HCT116 (cell line): ENCODE data around the gene PRPF38A. TPM values are rescaled to one million over a fixed set of nuclear protein-coding genes. Genes with fewer than 3 reads are reported as not detected.

Source experiments
- ATAC-seq: fragments of 200-7000 bp; cut with Tn5 transposase; 2 replicates; pipeline ENCODE4 v1.9.1; 2020; ENCODE audit warnings: mild to moderate bottlenecking, moderate library complexity
- BruUV-seq: library from RNA; stranded (reverse); fragments of 400-500 nt; replicated peaks from 2 replicates; lab custom pipeline; 2021; lab: Mats Ljungman, UMichigan
- CTCF ChIA-PET: fragments of 300-600 bp; sonication (Branson Sonifier 250); formaldehyde crosslinking; loops from one replicate; lab custom pipeline; 2021; ENCODE audit warnings: antibody characterized with exemption; lab: Charles Lee
- POLR2A ChIA-PET: fragments of 300-600, 350-600 bp; sonication (Branson Sonifier 250); formaldehyde crosslinking; loops from one replicate; lab custom pipeline; 2021; ENCODE audit warnings: antibody characterized with exemption; lab: Charles Lee
- RAD21 ChIA-PET, 2 experiments: fragments of 300-600 bp; sonication (Branson Sonifier 250); formaldehyde crosslinking; loops; one replicate each; lab custom pipeline; 2023; ENCODE audit warnings: low total read pairs in 2 of 2; ENCODE audit not compliant: uncharacterized antibody in 2 of 2, unreplicated experiment in 2 of 2, low non-redundant PET in 1 of 2; lab: Charles Lee
- DNase-seq: peaks from one replicate; pipeline ENCODE4 v3.0.0-alpha.2; 2010; ENCODE audit warnings: low read depth, low spot score
- H2AFZ ChIP-seq: fragments of 200-600 bp; shearing (Covaris generic), sonication (generic); 2 replicates; pipeline ENCODE4 v1.6.1; 2017; ENCODE audit warnings: low read depth, mixed run types, mixed read lengths, antibody characterized with exemption, low read length; ENCODE audit not compliant: poor library complexity, severe bottlenecking
- H3K27ac ChIP-seq: 2 replicates; pipeline ENCODE4 v1.5.1; 2012; ENCODE audit warnings: low read depth, low read length
- H3K27me3 ChIP-seq: fragments of 200-600 bp; sonication (generic); 2 replicates; pipeline ENCODE4 v1.6.1; 2016; ENCODE audit warnings: mixed run types, low read length, mixed read lengths; ENCODE audit not compliant: insufficient read depth
- H3K36me3 ChIP-seq, 2 experiments: fragments of 200-500 bp in 1 of 2; fragments of 200-600 bp in 1 of 2; sonication (Bioruptor generic) in 1 of 2; sonication (generic) in 1 of 2; 2 replicates each; pipeline versions ENCODE4 v1.5.1 to v1.6.1; 2014 to 2016; ENCODE audit warnings: low read length in 2 of 2, inconsistent platforms in 1 of 2, mixed read lengths in 1 of 2, mixed run types in 1 of 2; ENCODE audit not compliant: insufficient read depth in 2 of 2, control insufficient read depth in 1 of 2
- H3K4me1 ChIP-seq, 2 experiments: fragments of 200-600 bp in 1 of 2; sonication (generic) in 1 of 2; 2 replicates each; pipeline versions ENCODE4 v1.5.1 to v1.6.1; 2012 to 2017; ENCODE audit warnings: low read length in 2 of 2, inconsistent platforms in 1 of 2, mild to moderate bottlenecking in 1 of 2, mixed read lengths in 1 of 2, mixed run types in 1 of 2, moderate library complexity in 1 of 2; ENCODE audit not compliant: insufficient read depth in 2 of 2, control insufficient read depth in 1 of 2
- H3K4me2 ChIP-seq: fragments of 200-600 bp; sonication (generic); 2 replicates; pipeline ENCODE4 v1.6.1; 2017; ENCODE audit warnings: mixed run types, low read length, mixed read lengths
- H3K4me3 ChIP-seq, 2 experiments: fragments of 200-600 bp in 1 of 2; sonication (generic) in 1 of 2; replicated peaks in 1 of 2; 2 replicates each; pipeline ENCODE4 v1.5.1; 2011 to 2016; ENCODE audit warnings: low read length in 2 of 2, control low read depth in 1 of 2, low read depth in 1 of 2, mild to moderate bottlenecking in 1 of 2, mixed read lengths in 1 of 2, mixed run types in 1 of 2
- H3K79me2 ChIP-seq: fragments of 200-600 bp; sonication (generic); 2 replicates; pipeline ENCODE4 v1.6.1; 2017; ENCODE audit warnings: mild to moderate bottlenecking, mixed run types, low read length, moderate library complexity, mixed read lengths; ENCODE audit not compliant: insufficient read depth
- H3K9ac ChIP-seq: fragments of 200-600 bp; sonication (generic); 2 replicates; pipeline ENCODE4 v1.6.1; 2016; ENCODE audit warnings: low read length, mixed read lengths
- H3K9me2 ChIP-seq: fragments of 200-600 bp; sonication (generic), shearing (Covaris generic); 2 replicates; pipeline ENCODE4 v1.6.1; 2017; ENCODE audit warnings: mixed run types, mild to moderate bottlenecking, moderate library complexity; ENCODE audit not compliant: insufficient read depth
- H3K9me3 ChIP-seq, 2 experiments: fragments of 200-500 bp in 1 of 2; fragments of 200-600 bp in 1 of 2; sonication (Bioruptor generic) in 1 of 2; sonication (generic) in 1 of 2; 2 replicates each; pipeline ENCODE4 v1.6.1; 2014 to 2017; ENCODE audit warnings: low read length in 2 of 2, mixed read lengths in 2 of 2, inconsistent platforms in 1 of 2, low read depth in 1 of 2, mild to moderate bottlenecking in 1 of 2, mixed run types in 1 of 2, moderate library complexity in 1 of 2; ENCODE audit not compliant: control insufficient read depth in 1 of 2, insufficient read depth in 1 of 2
- H4K20me1 ChIP-seq: fragments of 200-600 bp; sonication (generic), shearing (Covaris generic); 2 replicates; pipeline ENCODE4 v1.6.1; 2017; ENCODE audit warnings: mixed run types, mild to moderate bottlenecking, moderate library complexity; ENCODE audit not compliant: insufficient read depth
- CEBPB ChIP-seq: IDR thresholded peaks from 2 replicates; pipeline ENCODE4 v1.6.1; 2012; ENCODE audit warnings: low read depth
- EGR1 ChIP-seq: IDR thresholded peaks from 2 replicates; pipeline ENCODE4 v1.6.1; 2012; ENCODE audit warnings: low read depth
- FOSL1 ChIP-seq: IDR thresholded peaks from 2 replicates; pipeline ENCODE4 v1.6.1; 2012; ENCODE audit warnings: low read depth
- JUND ChIP-seq: IDR thresholded peaks from 2 replicates; pipeline ENCODE4 v1.6.1; 2012
- RAD21 ChIP-seq: IDR thresholded peaks from 2 replicates; pipeline ENCODE4 v1.6.1; 2012; ENCODE audit warnings: low read depth, mild to moderate bottlenecking
- REST ChIP-seq: IDR thresholded peaks from 2 replicates; pipeline ENCODE4 v1.6.1; 2012; ENCODE audit warnings: low read depth
- SIN3A ChIP-seq: IDR thresholded peaks from 2 replicates; pipeline ENCODE4 v1.6.1; 2012; ENCODE audit warnings: low read depth
- SRF ChIP-seq: IDR thresholded peaks from 2 replicates; pipeline ENCODE4 v1.6.1; 2012; ENCODE audit warnings: low read depth
- TCF7L2 ChIP-seq: IDR thresholded peaks from 2 replicates; pipeline ENCODE4 v1.7.0; 2011; ENCODE audit warnings: borderline replicate concordance, inconsistent platforms; ENCODE audit not compliant: insufficient read depth, insufficient read length; ENCODE audit errors: extremely low read depth
- ZFX ChIP-seq: fragments of 450-650 bp; IDR thresholded peaks from 2 replicates; pipeline ENCODE4 v1.6.1; 2017
- intact Hi-C: fragments of 100-400 bp; cut with micrococcal nuclease; formaldehyde crosslinking; loops from 2 replicates; pipeline ENCODE4 v1.10.0; 2022
- total RNA-seq: library from RNA; stranded (reverse); gene quantifications from one replicate; pipeline ENCODE4 v1.2.1, GENCODE V29; 2021; ENCODE audit not compliant: unreplicated experiment
- TF ChIP-seq, protein P1 (sequence below): IDR thresholded peaks from 2 replicates; pipeline ENCODE4 v1.6.1; 2011; ENCODE audit warnings: mild to moderate bottlenecking, low read length, moderate library complexity; ENCODE audit not compliant: insufficient replicate concordance; ENCODE audit errors: extremely low read depth

Gene PRPF38A
- total RNA-seq, 1 experiment from 2014 or later: 50.2 TPM

DNA sequence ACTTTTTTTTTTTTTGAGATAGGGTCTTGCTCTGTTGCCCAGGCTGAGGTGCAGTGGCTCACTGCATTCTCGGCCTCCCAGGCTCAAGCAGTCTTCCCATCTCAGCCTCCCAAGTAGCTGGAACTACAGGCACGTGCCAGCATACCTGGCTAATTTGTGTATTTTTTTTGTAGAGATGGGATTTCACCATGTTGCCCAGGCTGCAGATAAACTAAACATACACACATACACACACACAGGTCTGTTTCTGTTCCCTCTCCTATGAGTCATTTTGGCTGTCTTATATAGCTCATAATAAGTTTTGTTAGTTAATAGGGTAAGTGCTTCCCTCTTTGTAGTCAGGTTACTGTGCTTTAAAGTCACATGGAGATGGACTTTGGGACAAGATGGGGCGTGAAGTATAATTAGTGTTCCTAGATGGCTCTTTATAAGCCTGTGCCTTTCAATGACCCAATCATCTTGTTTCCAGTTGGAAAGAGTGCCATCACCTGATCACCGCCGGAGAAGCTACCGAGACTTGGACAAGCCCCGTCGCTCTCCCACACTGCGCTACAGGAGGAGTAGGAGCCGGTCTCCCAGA, 9.1 kb downstream of the PRPF38A start:
- intact Hi-C loops: no loop called here
- no peaks in the 10 kb centered on the region for H4K20me1 ChIP-seq
- no peak overlapping the region for H2AFZ ChIP-seq
- H3K36me3 ChIP-seq: peaks cover 56 to 77% of the 10 kb centered on the region in 2 experiments
- H3K9me2 ChIP-seq: no peaks in the 10 kb centered on the region
- H3K9ac ChIP-seq: no peak overlapping the region
- CTCF ChIA-PET: no interaction called here
- ATAC-seq: no peak
- no peaks in the 10 kb centered on the region for H3K4me1 ChIP-seq
- H3K79me2 ChIP-seq: peaks cover 6% of the 10 kb centered on the region; the same call in 1 of the 2 replicates
- RAD21 ChIA-PET: no interaction called here
- POLR2A ChIA-PET: interaction anchor here (1.7 kb wide), 1 partner anchor 9 kb away, joined by 9 read pairs; the partner anchor contains the start of genes ORC1 and PRPF38A
- no peak overlapping the region for H3K4me2 ChIP-seq
- no peak for DNase-seq
- no peak for TF ChIP-seq RAD21
- TF ChIP-seq, all 23 proteins: peak for 0
- Histone ChIP-seq H3K27me3 (no peaks in the 10 kb centered on the region), H3K27ac (no peak overlapping the region), H3K9me3 (no peaks in the 10 kb centered on the region), H3K4me3 (no peak overlapping the region)
- no TSS peak for BruUV-seq

GRCh38 chr1:52414942-52415341, 10.5 kb downstream of the PRPF38A start:
- no peaks in the 10 kb centered on the region for H3K27me3 ChIP-seq
- POLR2A ChIA-PET: no interaction called here
- H3K79me2 ChIP-seq: no peaks in the 10 kb centered on the region
- RAD21 ChIA-PET: no interaction called here
- no peak overlapping the region for H3K27ac ChIP-seq
- no peaks in the 10 kb centered on the region for H4K20me1 ChIP-seq
- peaks cover 56 to 68% of the 10 kb centered on the region in 2 experiments; a peak in 3 of 4 replicates for H3K36me3 ChIP-seq
- H3K9ac ChIP-seq: no peak overlapping the region
- intact Hi-C loops: no loop called here
- DNase-seq (no peak), ATAC-seq (no peak)
- no peaks in the 10 kb centered on the region for H3K4me1 ChIP-seq
- H2AFZ ChIP-seq: no peak overlapping the region
- H3K4me2 ChIP-seq: no peak overlapping the region
- no TSS peak for BruUV-seq
- TF ChIP-seq FOSL1: no peak
- TF ChIP-seq CEBPB: no peak
- TF ChIP-seq EGR1: no peak
- TF ChIP-seq ZFX: no peak
- no peak for TF ChIP-seq JUND
- TF ChIP-seq REST: no peak
- TF ChIP-seq TCF7L2: no peak
- no peak for TF ChIP-seq SIN3A
- TF ChIP-seq, protein P1, sequence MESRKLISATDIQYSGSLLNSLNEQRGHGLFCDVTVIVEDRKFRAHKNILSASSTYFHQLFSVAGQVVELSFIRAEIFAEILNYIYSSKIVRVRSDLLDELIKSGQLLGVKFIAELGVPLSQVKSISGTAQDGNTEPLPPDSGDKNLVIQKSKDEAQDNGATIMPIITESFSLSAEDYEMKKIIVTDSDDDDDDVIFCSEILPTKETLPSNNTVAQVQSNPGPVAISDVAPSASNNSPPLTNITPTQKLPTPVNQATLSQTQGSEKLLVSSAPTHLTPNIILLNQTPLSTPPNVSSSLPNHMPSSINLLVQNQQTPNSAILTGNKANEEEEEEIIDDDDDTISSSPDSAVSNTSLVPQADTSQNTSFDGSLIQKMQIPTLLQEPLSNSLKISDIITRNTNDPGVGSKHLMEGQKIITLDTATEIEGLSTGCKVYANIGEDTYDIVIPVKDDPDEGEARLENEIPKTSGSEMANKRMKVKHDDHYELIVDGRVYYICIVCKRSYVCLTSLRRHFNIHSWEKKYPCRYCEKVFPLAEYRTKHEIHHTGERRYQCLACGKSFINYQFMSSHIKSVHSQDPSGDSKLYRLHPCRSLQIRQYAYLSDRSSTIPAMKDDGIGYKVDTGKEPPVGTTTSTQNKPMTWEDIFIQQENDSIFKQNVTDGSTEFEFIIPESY: no peak
- no peak for TF ChIP-seq SRF
- H3K9me2 ChIP-seq: no peaks in the 10 kb centered on the region
- H3K9me3 ChIP-seq: no peaks in the 10 kb centered on the region
- no peak overlapping the region for H3K4me3 ChIP-seq
- CTCF ChIA-PET: no interaction called here
